IMR-90 (cell line): ENCODE data around the gene CYP27C1. TPM values are rescaled to one million over a fixed set of nuclear protein-coding genes. Genes with fewer than 3 reads are reported as not detected.

Experiments
- ATAC-seq: fragments of 200-7000 bp; cut with Tn5 transposase; 2 replicates; pipeline ENCODE4 v1.9.1; 2020; ENCODE audit warnings: low read depth, mild to moderate bottlenecking, moderate library complexity
- BruUV-seq: library from RNA; stranded (reverse); fragments of 400-500 nt; replicated peaks from 2 replicates; lab custom pipeline; 2021; lab: Mats Ljungman, UMichigan
- CTCF ChIA-PET: fragments of 300-600 bp; formaldehyde crosslinking; extraction: SDS; loops from one replicate; lab custom pipeline; 2021; ENCODE audit warnings: antibody characterized with exemption; lab: Yijun Ruan, JAX
- POLR2A ChIA-PET: fragments of 300-600 bp; sonication (Branson Sonifier 250); formaldehyde crosslinking; loops from one replicate; lab custom pipeline; 2022; ENCODE audit warnings: antibody characterized with exemption; ENCODE audit not compliant: unreplicated experiment; lab: Charles Lee
- DNase-seq: peaks from one replicate; pipeline ENCODE4 v3.0.0; 2013
- H2AFZ ChIP-seq: replicated peaks from 2 replicates; pipeline ENCODE3; 2013; ENCODE audit warnings: low read length, mild to moderate bottlenecking; ENCODE audit not compliant: poor library complexity
- H2AK5ac ChIP-seq: 2 replicates; pipeline ENCODE4 v1.6.1; 2013; ENCODE audit warnings: low read depth, low read length, inconsistent platforms
- H2AK9ac ChIP-seq: replicated peaks from 2 replicates; pipeline ENCODE3; 2013; ENCODE audit warnings: mild to moderate bottlenecking, low read depth, low read length, moderate library complexity; ENCODE audit not compliant: poor library complexity
- H2BK120ac ChIP-seq: 2 replicates; pipeline ENCODE4 v1.6.1; 2013; ENCODE audit warnings: low read depth, low read length, inconsistent platforms
- H2BK15ac ChIP-seq: 3 replicates; pipeline ENCODE4 v1.6.1; 2013; ENCODE audit warnings: low read depth, low read length, inconsistent platforms
- H2BK20ac ChIP-seq: 2 replicates; pipeline ENCODE4 v1.6.1; 2013; ENCODE audit warnings: low read depth, mild to moderate bottlenecking, inconsistent platforms, low read length, moderate library complexity
- H2BK5ac ChIP-seq: 2 replicates; pipeline ENCODE4 v1.6.1; 2013; ENCODE audit warnings: mild to moderate bottlenecking, low read depth, low read length, inconsistent platforms; ENCODE audit not compliant: poor library complexity, severe bottlenecking
- H3K14ac ChIP-seq: replicated peaks from 2 replicates; pipeline ENCODE4 v1.6.1; 2013; ENCODE audit warnings: low read depth, low read length, inconsistent platforms
- H3K18ac ChIP-seq: 2 replicates; pipeline ENCODE4 v1.6.1; 2013; ENCODE audit warnings: low read depth, low read length, control low read depth
- H3K23ac ChIP-seq: 2 replicates; pipeline ENCODE4 v1.6.1; 2013; ENCODE audit warnings: low read depth, low read length, inconsistent platforms
- H3K27ac ChIP-seq: 2 replicates; pipeline ENCODE4 v1.5.1; 2013; ENCODE audit warnings: mild to moderate bottlenecking, control low read depth, low read length; ENCODE audit not compliant: insufficient read depth
- H3K27me3 ChIP-seq: 2 replicates; pipeline ENCODE4 v1.6.1; 2013; ENCODE audit warnings: low read length; ENCODE audit not compliant: control insufficient read depth, insufficient read depth
- H3K36me3 ChIP-seq: 2 replicates; pipeline ENCODE4 v1.6.1; 2013; ENCODE audit warnings: low read length, mixed read lengths; ENCODE audit not compliant: control insufficient read depth, insufficient read depth
- H3K4ac ChIP-seq: 2 replicates; pipeline ENCODE4 v1.6.1; 2013; ENCODE audit warnings: low read depth, low read length, inconsistent platforms
- H3K4me1 ChIP-seq: 2 replicates; pipeline ENCODE4 v1.6.1; 2013; ENCODE audit warnings: low read length, mixed read lengths; ENCODE audit not compliant: control insufficient read depth, insufficient read depth
- H3K4me2 ChIP-seq: 2 replicates; pipeline ENCODE4 v1.6.1; 2013; ENCODE audit warnings: low read depth, mild to moderate bottlenecking, control low read depth, low read length, moderate library complexity
- H3K4me3 ChIP-seq: 2 replicates; pipeline ENCODE4 v1.5.1; 2013; ENCODE audit warnings: low read depth, mild to moderate bottlenecking, control low read depth, low read length, moderate library complexity; ENCODE audit not compliant: insufficient read depth
- H3K56ac ChIP-seq: 2 replicates; pipeline ENCODE4 v1.6.1; 2013; ENCODE audit warnings: low read length, inconsistent platforms; ENCODE audit not compliant: insufficient read depth; ENCODE audit errors: extremely low read depth
- H3K79me1 ChIP-seq, 2 experiments: 2 replicates each; pipeline ENCODE4 v1.6.1; 2013; ENCODE audit warnings: low read length in 2 of 2, inconsistent platforms in 1 of 2, low read depth in 1 of 2
- H3K9ac ChIP-seq: 2 replicates; pipeline ENCODE4 v1.6.1; 2013; ENCODE audit warnings: low read depth, low read length, control low read depth
- H3K9me1 ChIP-seq: 2 replicates; pipeline ENCODE4 v1.6.1; 2013; ENCODE audit warnings: low read length, inconsistent platforms; ENCODE audit not compliant: insufficient read depth
- H3K9me3 ChIP-seq: 2 replicates; pipeline ENCODE4 v1.6.1; 2013; ENCODE audit warnings: low read length; ENCODE audit not compliant: control insufficient read depth, insufficient read depth
- H4K20me1 ChIP-seq: 2 replicates; pipeline ENCODE4 v1.6.1; 2013; ENCODE audit warnings: low read length, inconsistent platforms; ENCODE audit not compliant: insufficient read depth
- H4K5ac ChIP-seq: 2 replicates; pipeline ENCODE4 v1.6.1; 2013; ENCODE audit warnings: mild to moderate bottlenecking, low read depth, low read length, control low read depth
- H4K8ac ChIP-seq, 2 experiments: 2 replicates each; pipeline ENCODE4 v1.6.1; 2013; ENCODE audit warnings: low read depth in 2 of 2, low read length in 2 of 2, control low read depth in 1 of 2, inconsistent platforms in 1 of 2
- H4K91ac ChIP-seq: 2 replicates; pipeline ENCODE4 v1.6.1; 2013; ENCODE audit warnings: low read depth, low read length, inconsistent platforms; ENCODE audit not compliant: insufficient read depth
- BHLHE40 ChIP-seq: fragments of 150-350 bp; IDR thresholded peaks from 2 replicates; pipeline ENCODE4 v1.6.1; 2016; ENCODE audit warnings: mild to moderate bottlenecking, low read depth, low read length
- CEBPB ChIP-seq: IDR thresholded peaks from 2 replicates; pipeline ENCODE4 v1.6.1; 2012; ENCODE audit warnings: low read depth, low read length, improper control_type of control experiment
- CTCF ChIP-seq: conservative IDR thresholded peaks from 2 replicates; pipeline ENCODE4 v1.5.1; 2012; ENCODE audit warnings: mild to moderate bottlenecking, low read depth, low read length, improper control_type of control experiment
- ELK1 ChIP-seq: fragments of 150-350 bp; IDR thresholded peaks from 2 replicates; pipeline ENCODE4 v1.6.1; 2016; ENCODE audit warnings: low read depth, mild to moderate bottlenecking, low read length, moderate library complexity, borderline replicate concordance
- MAZ ChIP-seq: IDR thresholded peaks from 2 replicates; pipeline ENCODE4 v1.6.1; 2012; ENCODE audit warnings: low read depth, mild to moderate bottlenecking, low read length, improper control_type of control experiment, moderate library complexity, borderline replicate concordance
- MXI1 ChIP-seq: IDR thresholded peaks from 2 replicates; pipeline ENCODE4 v1.6.1; 2012; ENCODE audit warnings: low read depth, mild to moderate bottlenecking, low read length, moderate library complexity, borderline replicate concordance
- NFE2L2 ChIP-seq: fragments of 150-350 bp; IDR thresholded peaks from 2 replicates; pipeline ENCODE4 v1.6.1; 2016; ENCODE audit warnings: low read depth, mild to moderate bottlenecking, low read length
- POLR2A ChIP-seq: IDR thresholded peaks from 2 replicates; pipeline ENCODE4 v1.6.1; 2012; ENCODE audit warnings: mild to moderate bottlenecking, low read depth, low read length
- RAD21 ChIP-seq: IDR thresholded peaks from 2 replicates; pipeline ENCODE4 v1.6.1; 2012; ENCODE audit warnings: low read length, improper control_type of control experiment
- RCOR1 ChIP-seq: IDR thresholded peaks from 2 replicates; pipeline ENCODE4 v1.6.1; 2012; ENCODE audit warnings: mild to moderate bottlenecking, low read length, improper control_type of control experiment; ENCODE audit not compliant: insufficient replicate concordance
- SMC3 ChIP-seq: fragments of 150-350 bp; IDR thresholded peaks from 2 replicates; pipeline ENCODE4 v1.6.1; 2016; ENCODE audit warnings: low read depth, mild to moderate bottlenecking, antibody characterized with exemption, low read length, moderate library complexity
- USF2 ChIP-seq: fragments of 150-350 bp; IDR thresholded peaks from 2 replicates; pipeline ENCODE4 v1.6.1; 2017; ENCODE audit warnings: mild to moderate bottlenecking, antibody characterized with exemption, low read length, low read depth
- WGBS, 2 experiments: methylation state at CpG; one replicate each; pipeline versions ENCODE4 v1.1.5 to v1.1.7; 2013; ENCODE audit warnings: missing lambda C conversion rate in 2 of 2; ENCODE audit not compliant: insufficient read length in 1 of 2; ENCODE audit errors: extremely low coverage in 2 of 2; 5-methylcytosine and 5-hydroxymethylcytosine counted together
- dilution Hi-C: fragments of 300-500 bp; cut with HindIII; formaldehyde crosslinking; loops from one replicate; pipeline ENCODE4 v1.14.3; 2018; ENCODE audit warnings: low sequenced_read_pairs; ENCODE audit not compliant: unreplicated experiment
- in situ Hi-C: fragments of 300-500 bp; cut with MboI; formaldehyde crosslinking; loops from 3 replicates; pipeline ENCODE4 v1.14.3; 2019; ENCODE audit warnings: low sequenced_read_pairs, inconsistent platforms, mixed read lengths
- intact Hi-C: fragments of 100-400 bp; cut with micrococcal nuclease; formaldehyde crosslinking; loops from 2 replicates; pipeline ENCODE4 v1.10.0; 2022
- polyA plus RNA-seq, 3 experiments: library from polyadenylated mRNA; depleted of rRNA; stranded (reverse); fragments of >200 nt; gene quantifications; 2 replicates each; pipeline ENCODE4 v1.2.3, GENCODE V29; 2012; ENCODE audit warnings: low replicate concordance in 1 of 3
- total RNA-seq: library from RNA; depleted of rRNA; stranded (reverse); fragments of >200 nt; gene quantifications from 2 replicates; pipeline ENCODE4 v1.2.3, GENCODE V29; 2012

CYP27C1 gene
- total and polyA plus RNA-seq, 2 of the 4 experiments (the other 2 are of a cell fraction) = not detected

GRCh38 chr2:127197475-127198385 lies 22.4 kb downstream of the CYP27C1 start:
- Histone ChIP-seq H3K36me3 (no peaks in the 10 kb centered on the region), H3K4me2 (no peak overlapping the region), H3K23ac (no peak overlapping the region), H2AK9ac (no peak overlapping the region), H4K8ac (no peak overlapping the region), H4K20me1 (no peaks in the 10 kb centered on the region), H3K4ac (no peak overlapping the region), H4K5ac (no peak overlapping the region), H4K91ac (no peak overlapping the region), H3K4me1 (peaks cover 8% of the 10 kb centered on the region), H3K14ac (no peak overlapping the region), H3K18ac (no peak overlapping the region), H2BK5ac (no peak overlapping the region), H2BK15ac (no peak overlapping the region), H3K27ac (no peak overlapping the region), H3K9me3 (no peaks in the 10 kb centered on the region), H3K27me3 (peaks cover 10% of the 10 kb centered on the region), H3K56ac (no peak overlapping the region), H2BK20ac (no peak overlapping the region), H3K79me1 (no peaks in the 10 kb centered on the region), H2AK5ac (no peak overlapping the region), H3K4me3 (no peak overlapping the region), H3K9ac (no peak overlapping the region), H2AFZ (peak overlapping the region; percentile 72), H3K9me1 (no peaks in the 10 kb centered on the region), H2BK120ac (no peak overlapping the region)
- ChIA-PET CTCF (interaction anchor here (0.6 kb wide), 1 partner anchor 367 kb away, joined by 4 read pairs; no protein-coding TSS in a partner anchor), POLR2A (no interaction called here)
- DNase-seq (peak; percentile 50), ATAC-seq (peak; percentile 82)
- in situ Hi-C loops (no loop called here), dilution Hi-C loops (no loop called here), intact Hi-C loops (loop anchor here (5.0 kb wide), 1 partner anchor 280 kb away; no protein-coding TSS in a partner anchor)
- no TSS peak for BruUV-seq
- WGBS, 2 experiments = 58% methylated on average over 11 of the region's 19 CpGs; no CpG with 5 or more reads in 1 of the 2 experiments
- no peak for TF ChIP-seq CEBPB
- TF ChIP-seq USF2 = no peak
- no peak for TF ChIP-seq POLR2A
- TF ChIP-seq ELK1 = no peak
- no peak for TF ChIP-seq MXI1
- TF ChIP-seq RAD21 = peak; percentile 70
- no peak for TF ChIP-seq MAZ
- TF ChIP-seq BHLHE40 = no peak
- peak; percentile 56 for TF ChIP-seq CTCF
- TF ChIP-seq RCOR1 = no peak
- no peak for TF ChIP-seq NFE2L2
- TF ChIP-seq SMC3 = peak; percentile 50
